Psoas muscle (tissue), 8 donors: ENCODE measurements around the gene ORAI3. TPM values are rescaled to one million over a fixed set of nuclear protein-coding genes. Genes with fewer than 3 reads are reported as not detected.

ENCODE experiments used
- ATAC-seq, 4 donors: fragments of 200-7000 bp; cut with Tn5 transposase; one replicate each; pipeline ENCODE4 v1.9.1; 2020; ENCODE audit warnings: moderate library complexity in 3 of 4, mild to moderate bottlenecking in 2 of 4
- DNase-seq, 2 donors: peaks; one replicate each; pipeline ENCODE4 v3.0.0-alpha.2; 2020
- H3K27ac ChIP-seq: fragments of 200-600 bp; one replicate; pipeline ENCODE4 v1.8.0; 2022
- H3K27me3 ChIP-seq, 3 donors: fragments of 200-600 bp in 1 of 3; one replicate each; pipeline versions ENCODE4 v1.6.1 to v1.8.0; 2013 to 2022; ENCODE audit warnings: low read length in 2 of 3, mild to moderate bottlenecking in 2 of 3, moderate library complexity in 1 of 3; ENCODE audit not compliant: insufficient read depth in 3 of 3
- H3K36me3 ChIP-seq, 2 donors: fragments of 200-600 bp in 1 of 2; one replicate each; pipeline versions ENCODE4 v1.6.1 to v1.8.0; 2013 to 2022; ENCODE audit warnings: low read depth in 1 of 2, mild to moderate bottlenecking in 1 of 2, moderate library complexity in 1 of 2; ENCODE audit not compliant: insufficient read depth in 1 of 2
- H3K4me1 ChIP-seq: fragments of 200-600 bp; one replicate; pipeline ENCODE4 v1.8.0; 2022
- H3K4me3 ChIP-seq: fragments of 200-600 bp; one replicate; pipeline ENCODE4 v1.8.0; 2022; ENCODE audit warnings: mild to moderate bottlenecking
- H3K9me3 ChIP-seq: fragments of 200-600 bp; one replicate; pipeline ENCODE4 v1.8.0; 2022
- CTCF ChIP-seq: fragments of 200-600 bp; IDR thresholded peaks from one replicate; pipeline ENCODE4 v1.8.0; 2022; ENCODE audit warnings: antibody characterized with exemption
- WGBS, 3 donors: extraction: QIAGEN DNeasy Blood & Tissue Kit; methylation state at CpG; one replicate each; pipeline versions ENCODE4 v1.1.6 to v1.1.7; 2013; 5-methylcytosine and 5-hydroxymethylcytosine counted together
- intact Hi-C, 2 donors: fragments of 100-400 bp; cut with DNase I; formaldehyde crosslinking; loops; one replicate each; pipeline versions ENCODE4 v1.11.0 to v1.14.2; 2022
- polyA plus RNA-seq, 3 donors: library from polyadenylated mRNA; stranded (reverse); fragments of 200-250 nt; gene quantifications; one replicate each; pipeline ENCODE4 v1.2.3, GENCODE V29; 2013
- total RNA-seq, 4 donors: library from RNA; stranded (reverse); fragmentation: NEBNext Ultra II Directional in 2 of 4; extraction: Animal tissue kit (Norgen Biotek cat#: 25700) in 2 of 4; gene quantifications; one replicate each; pipeline versions ENCODE4 v1.2.1 to v1.2.4, GENCODE V29; 2021 to 2023
- donor health status: healthy with polysubstance abuse.
- donor health status: DM: no; HTN: no; CAD: no; lungs with moderate emphysema.
- donor health status: Bipolar disorder and iron deficiency.
- donor health status: healthy.
- donor health status: DM: yes; HTN: yes; CAD: no.
- donor health status: DM: no; HTN: no; CAD: no.
- donor health status: DM: no; HTN: no; CAD: no.
- donor health status: DM: yes; HTN: yes; CAD: no.

The ORAI3 gene
- total and polyA plus RNA-seq, 7 donors = 3.5 to 6.0 (median 5.2) TPM

GRCh38 chr16:30977502-30977901 lies 28.6 kb downstream of the ORAI3 start:
- DNase-seq (no peak), ATAC-seq (peak in 1 of 4 donors; percentile 8)
- intact Hi-C loops = no loop called here
- no peak overlapping the region for H3K27ac ChIP-seq
- 80 to 83% (median 82%) methylated on average over 14 to 17 of the region's 17 CpGs for WGBS, 3 donors
- H3K36me3 ChIP-seq = peaks cover 2 to 100% of the 10 kb centered on the region in 2 donors
- peak; percentile 5 for TF ChIP-seq CTCF
- H3K4me1 ChIP-seq = no peaks in the 10 kb centered on the region
- H3K9me3 ChIP-seq = no peaks in the 10 kb centered on the region
- no peaks in the 10 kb centered on the region for H3K27me3 ChIP-seq
- H3K4me3 ChIP-seq = no peak overlapping the region

GRCh38 chr16:30979170-30980022 lies 30.5 kb downstream of the ORAI3 start:
- Histone ChIP-seq H3K27me3 (no peaks in the 10 kb centered on the region), H3K4me1 (no peaks in the 10 kb centered on the region), H3K27ac (no peak overlapping the region), H3K36me3 (peaks cover 0 to 100% of the 10 kb centered on the region in 2 donors), H3K9me3 (no peaks in the 10 kb centered on the region), H3K4me3 (no peak overlapping the region)
- DNase-seq (no peak), ATAC-seq (no peak)
- intact Hi-C loops = loop anchor here (5.0 to 10.0 kb wide), 3 partner anchors 115 to 888 kb away; partner anchors contain the start of gene VKORC1 (in 1 of the 2)
- no peak for TF ChIP-seq CTCF
- 89 to 91% (median 91%) methylated on average over 52 to 62 of the region's 62 CpGs for WGBS, 3 donors

GRCh38 chr16:30980023-30980371 lies 31.1 kb downstream of the ORAI3 start:
- ATAC-seq (no peak), DNase-seq (no peak)
- TF ChIP-seq CTCF = no peak
- Histone ChIP-seq H3K4me1 (peaks cover under 1% of the 10 kb centered on the region), H3K9me3 (no peaks in the 10 kb centered on the region), H3K27ac (no peak overlapping the region), H3K27me3 (no peaks in the 10 kb centered on the region), H3K36me3 (peaks cover 0 to 96% of the 10 kb centered on the region in 2 donors), H3K4me3 (no peak overlapping the region)
- 87 to 93% (median 93%) methylated on average over 15 of the region's 15 CpGs for WGBS, 3 donors
- intact Hi-C loops = loop anchor here (5.0 to 10.0 kb wide), 3 partner anchors 115 to 887 kb away; partner anchors contain the start of gene VKORC1 (in 1 of the 2)

- intact Hi-C loops = loop anchor here (5.0 to 10.0 kb wide), 3 partner anchors 114 to 887 kb away; partner anchors contain the start of gene VKORC1 (in 1 of the 2)
- no peaks in the 10 kb centered on the region for H3K27me3 ChIP-seq
- H3K4me3 ChIP-seq = no peak overlapping the region
- no peak for ATAC-seq
- H3K4me1 ChIP-seq = peaks cover 4% of the 10 kb centered on the region
- H3K27ac ChIP-seq = no peak overlapping the region
- 82 to 93% (median 92%) methylated on average over 21 to 29 of the region's 29 CpGs for WGBS, 3 donors
- H3K9me3 ChIP-seq = no peaks in the 10 kb centered on the region
- no peak for DNase-seq
- no peak for TF ChIP-seq CTCF
- peaks cover 0 to 92% of the 10 kb centered on the region in 2 donors for H3K36me3 ChIP-seq
These were observed 31.6 kb downstream of the ORAI3 start for GRCh38 chr16:30980434-30980833.
